Ramos (cell line): ENCODE results near the gene JAKMIP1.

Experiments used
- in situ Hi-C: fragments of 300-500 bp; cut with MboI; formaldehyde crosslinking; loops from one replicate; pipeline ENCODE4 v1.14.3; 2022; ENCODE audit warnings: low sequenced_read_pairs; ENCODE audit not compliant: unreplicated experiment

Gene JAKMIP1

GRCh38 chr4:6123976-6124375, 76.4 kb downstream of the JAKMIP1 start:
- in situ Hi-C loops, result no loop called here

GRCh38 chr4:6123541-6123940, 76.8 kb downstream of the JAKMIP1 start:
- in situ Hi-C loops, result no loop called here

GRCh38 chr4:6123116-6123515, 77.2 kb downstream of the JAKMIP1 start:
- in situ Hi-C loops, result no loop called here

- in situ Hi-C loops, result no loop called here
Observed at GRCh38 chr4:6122496-6122895, 77.9 kb downstream of the JAKMIP1 start.

GRCh38 chr4:6121941-6122340, 78.4 kb downstream of the JAKMIP1 start:
- in situ Hi-C loops, result no loop called here

GRCh38 chr4:6121276-6121850, 79.0 kb downstream of the JAKMIP1 start:
- in situ Hi-C loops, result no loop called here

- in situ Hi-C loops, result no loop called here
Observed at GRCh38 chr4:6120361-6120760, 80.0 kb downstream of the JAKMIP1 start.

- in situ Hi-C loops, result no loop called here
Observed at GRCh38 chr4:6119507-6120020, 80.8 kb downstream of the JAKMIP1 start.

GRCh38 chr4:6118201-6118600, 82.1 kb downstream of the JAKMIP1 start:
- in situ Hi-C loops, result no loop called here

GRCh38 chr4:6116696-6117285, 83.6 kb downstream of the JAKMIP1 start:
- in situ Hi-C loops, result no loop called here

GRCh38 chr4:6115746-6116586, 84.4 kb downstream of the JAKMIP1 start:
- in situ Hi-C loops, result no loop called here

GRCh38 chr4:6115342-6115741, 85.0 kb downstream of the JAKMIP1 start:
- in situ Hi-C loops, result no loop called here

GRCh38 chr4:6114601-6115000, 85.7 kb downstream of the JAKMIP1 start:
- in situ Hi-C loops, result no loop called here

GRCh38 chr4:6114181-6114580, 86.2 kb downstream of the JAKMIP1 start:
- in situ Hi-C loops, result no loop called here

GRCh38 chr4:6113641-6114040, 86.7 kb downstream of the JAKMIP1 start:
- in situ Hi-C loops, result no loop called here

GRCh38 chr4:6112606-6113290, 87.6 kb downstream of the JAKMIP1 start:
- in situ Hi-C loops, result no loop called here

- in situ Hi-C loops, result no loop called here
Observed at GRCh38 chr4:6111354-6111960, 88.9 kb downstream of the JAKMIP1 start.

GRCh38 chr4:6110681-6111353, 89.5 kb downstream of the JAKMIP1 start:
- in situ Hi-C loops, result no loop called here

GRCh38 chr4:6109842-6110560, 90.3 kb downstream of the JAKMIP1 start:
- in situ Hi-C loops, result no loop called here
